Osteoblast (primary cell): ENCODE data around the gene LSM14B. TPM values are rescaled to one million over a fixed set of nuclear protein-coding genes. Genes with fewer than 3 reads are reported as not detected.

Source experiments
- DNase-seq: peaks from one replicate; pipeline ENCODE4 v3.0.0; 2011; ENCODE audit warnings: low spot score, mixed read lengths; ENCODE audit not compliant: insufficient read length; ENCODE audit errors: missing footprints
- H2AFZ ChIP-seq: 2 replicates; pipeline ENCODE4 v1.6.0; 2011; ENCODE audit warnings: mild to moderate bottlenecking, low read length
- H3K27ac ChIP-seq: 2 replicates; pipeline ENCODE4 v1.5.1; 2011; ENCODE audit warnings: mild to moderate bottlenecking, low read depth, low read length, moderate library complexity
- H3K27me3 ChIP-seq: 2 replicates; pipeline ENCODE4 v1.6.0; 2012; ENCODE audit warnings: mild to moderate bottlenecking, control low read depth, inconsistent platforms, low read length, moderate library complexity; ENCODE audit not compliant: insufficient read depth
- H3K36me3 ChIP-seq: 2 replicates; pipeline ENCODE4 v1.5.1; 2011; ENCODE audit warnings: mild to moderate bottlenecking, low read length, control low read depth, moderate library complexity; ENCODE audit not compliant: insufficient read depth
- H3K4me1 ChIP-seq: 2 replicates; pipeline ENCODE4 v1.5.1; 2011; ENCODE audit warnings: mild to moderate bottlenecking, low read length, control low read depth, moderate library complexity; ENCODE audit not compliant: insufficient read depth
- H3K4me2 ChIP-seq: 2 replicates; pipeline ENCODE4 v1.6.0; 2011; ENCODE audit warnings: mild to moderate bottlenecking, low read length; ENCODE audit not compliant: insufficient read depth
- H3K4me3 ChIP-seq: fragments of 200-600 bp; sonication (generic); 3 replicates; pipeline ENCODE4 v1.5.1; 2012; ENCODE audit warnings: mild to moderate bottlenecking, low read length, inconsistent platforms; ENCODE audit not compliant: insufficient read depth
- H3K79me2 ChIP-seq: 2 replicates; pipeline ENCODE4 v1.6.0; 2012; ENCODE audit warnings: mild to moderate bottlenecking, low read length, control low read depth, inconsistent platforms; ENCODE audit not compliant: insufficient read depth
- H3K9me3 ChIP-seq: 2 replicates; pipeline ENCODE4 v1.5.1; 2011; ENCODE audit warnings: low read depth, low read length, control low read depth
- H4K20me1 ChIP-seq: 2 replicates; pipeline ENCODE4 v1.6.0; 2012; ENCODE audit warnings: mild to moderate bottlenecking, low read length, control low read depth; ENCODE audit not compliant: insufficient read depth
- CTCF ChIP-seq: IDR thresholded peaks from 2 replicates; pipeline ENCODE4 v1.5.1; 2011; ENCODE audit warnings: mild to moderate bottlenecking, low read depth, low read length, moderate library complexity; ENCODE audit errors: extremely low read depth
- total RNA-seq: library from RNA; depleted of rRNA; stranded (reverse); fragments of >200 nt; gene quantifications from 2 replicates; pipeline ENCODE4 v1.2.3, GENCODE V29; 2012

The LSM14B gene
- total RNA-seq, 1 donor: 48.5 TPM

- Histone ChIP-seq H3K9me3 (no peaks in the 10 kb centered on the region), H4K20me1 (peaks cover 13% of the 10 kb centered on the region), H3K27ac (peak overlapping the region; percentile 86), H3K79me2 (peaks cover 44% of the 10 kb centered on the region), H3K4me1 (peaks cover 20% of the 10 kb centered on the region), H3K27me3 (no peaks in the 10 kb centered on the region), H3K36me3 (peaks cover 21% of the 10 kb centered on the region), H3K4me3 (peak overlapping the region; percentile 24), H2AFZ (peak overlapping the region; percentile 57), H3K4me2 (peak overlapping the region; percentile 57)
- TF ChIP-seq CTCF: no peak
- peak; percentile 100 for DNase-seq
Observed at GRCh38 chr20:62161347-62161746, 39.1 kb downstream of the LSM14B start.

- Histone ChIP-seq H3K36me3 (peaks cover 21% of the 10 kb centered on the region), H3K4me2 (no peak overlapping the region), H3K27ac (no peak overlapping the region), H3K4me3 (no peak overlapping the region), H2AFZ (no peak overlapping the region), H3K4me1 (peaks cover 20% of the 10 kb centered on the region), H4K20me1 (peaks cover under 1% of the 10 kb centered on the region), H3K27me3 (no peaks in the 10 kb centered on the region), H3K9me3 (no peaks in the 10 kb centered on the region), H3K79me2 (peaks cover 28% of the 10 kb centered on the region)
- peak; percentile 58 for DNase-seq
- TF ChIP-seq CTCF: no peak
Observed at GRCh38 chr20:62162765-62163484, 40.6 kb downstream of the LSM14B start.

GRCh38 chr20:62163485-62163865 lies 41.2 kb downstream of the LSM14B start:
- no peak for TF ChIP-seq CTCF
- Histone ChIP-seq H3K9me3 (no peaks in the 10 kb centered on the region), H3K27me3 (no peaks in the 10 kb centered on the region), H4K20me1 (no peaks in the 10 kb centered on the region), H3K79me2 (peaks cover 23% of the 10 kb centered on the region), H3K4me1 (peaks cover 20% of the 10 kb centered on the region), H3K36me3 (peaks cover 26% of the 10 kb centered on the region), H3K4me2 (no peak overlapping the region), H2AFZ (no peak overlapping the region), H3K4me3 (no peak overlapping the region), H3K27ac (no peak overlapping the region)
- DNase-seq: peak; percentile 53

- peaks cover 30% of the 10 kb centered on the region for H3K36me3 ChIP-seq
- H3K4me1 ChIP-seq: peaks cover 20% of the 10 kb centered on the region
Observed at GRCh38 chr20:62163986-62164762, 41.9 kb downstream of the LSM14B start.

More at GRCh38 chr20:62163986-62164762, 41.9 kb downstream of the LSM14B start:
- Histone ChIP-seq H3K9me3 (no peaks in the 10 kb centered on the region), H3K4me2 (no peak overlapping the region), H3K27me3 (no peaks in the 10 kb centered on the region), H3K4me3 (no peak overlapping the region), H3K27ac (no peak overlapping the region), H2AFZ (no peak overlapping the region), H4K20me1 (no peaks in the 10 kb centered on the region), H3K79me2 (peaks cover 18% of the 10 kb centered on the region)
- TF ChIP-seq CTCF: no peak
- DNase-seq: peak; percentile 69
